ENCODE measurements around the gene PON2.

DNA sequence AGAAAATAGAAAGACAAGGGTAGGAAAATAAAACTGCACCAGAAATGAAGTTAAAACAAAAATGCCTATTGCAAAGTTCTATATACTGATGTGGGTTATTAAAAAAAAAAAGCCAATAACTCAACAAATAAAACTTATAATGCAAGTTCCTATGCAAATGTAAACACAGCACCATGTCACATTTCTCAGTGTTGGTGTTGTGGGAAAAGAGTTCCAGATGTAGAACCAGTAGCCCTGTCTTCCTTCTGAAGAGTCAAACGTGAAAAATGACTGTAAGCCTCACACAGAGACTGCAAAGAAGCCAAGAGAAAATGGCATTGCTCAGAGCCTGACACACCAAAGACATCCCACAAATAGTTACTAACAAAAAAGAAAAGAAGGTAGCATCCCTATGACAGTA is 10.1 kb downstream of the PON2 start:
- TF ChIP-seq, protein P1, sequence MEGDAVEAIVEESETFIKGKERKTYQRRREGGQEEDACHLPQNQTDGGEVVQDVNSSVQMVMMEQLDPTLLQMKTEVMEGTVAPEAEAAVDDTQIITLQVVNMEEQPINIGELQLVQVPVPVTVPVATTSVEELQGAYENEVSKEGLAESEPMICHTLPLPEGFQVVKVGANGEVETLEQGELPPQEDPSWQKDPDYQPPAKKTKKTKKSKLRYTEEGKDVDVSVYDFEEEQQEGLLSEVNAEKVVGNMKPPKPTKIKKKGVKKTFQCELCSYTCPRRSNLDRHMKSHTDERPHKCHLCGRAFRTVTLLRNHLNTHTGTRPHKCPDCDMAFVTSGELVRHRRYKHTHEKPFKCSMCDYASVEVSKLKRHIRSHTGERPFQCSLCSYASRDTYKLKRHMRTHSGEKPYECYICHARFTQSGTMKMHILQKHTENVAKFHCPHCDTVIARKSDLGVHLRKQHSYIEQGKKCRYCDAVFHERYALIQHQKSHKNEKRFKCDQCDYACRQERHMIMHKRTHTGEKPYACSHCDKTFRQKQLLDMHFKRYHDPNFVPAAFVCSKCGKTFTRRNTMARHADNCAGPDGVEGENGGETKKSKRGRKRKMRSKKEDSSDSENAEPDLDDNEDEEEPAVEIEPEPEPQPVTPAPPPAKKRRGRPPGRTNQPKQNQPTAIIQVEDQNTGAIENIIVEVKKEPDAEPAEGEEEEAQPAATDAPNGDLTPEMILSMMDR (IDR thresholded peaks at IDR 0.05): no peak
- no peak for TF ChIP-seq POLR2A (IDR thresholded peaks at IDR 0.05)

Measured in Peyer's patch (tissue), 4 donors.